Erythroblast (primary cell): ENCODE data around the gene TNIK.

Experiments used
- GATA1 ChIP-seq: IDR thresholded peaks from 2 replicates; pipeline ENCODE4 v1.6.1; 2011; ENCODE audit warnings: low read depth, mild to moderate bottlenecking, control low read depth, low read length, moderate library complexity
- POLR2A ChIP-seq: IDR thresholded peaks from 2 replicates; pipeline ENCODE4 v1.6.1; 2011; ENCODE audit warnings: mild to moderate bottlenecking, low read length

DNA sequence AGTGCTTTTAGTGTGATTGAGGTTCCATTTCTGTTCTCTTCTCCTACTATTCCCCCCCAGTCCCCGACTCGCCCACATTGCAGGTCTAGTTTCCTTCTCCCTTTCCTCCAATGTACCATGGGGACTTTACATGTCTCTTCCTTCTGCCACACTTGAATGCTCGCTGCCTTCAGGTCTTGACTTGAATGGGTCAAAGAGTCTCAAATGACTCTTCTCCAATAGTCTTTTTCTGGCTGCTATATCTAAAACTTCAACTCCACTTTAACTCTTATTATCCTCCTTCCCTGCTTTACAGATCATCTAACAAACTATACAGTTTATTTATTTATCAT lies 219.7 kb downstream of the TNIK start:
- no peak for TF ChIP-seq POLR2A
- no peak for TF ChIP-seq GATA1
